ENCODE results near the gene CTNNBIP1.

- TF ChIP-seq CTCF (IDR thresholded peaks at IDR 0.05; ENCODE audit: low read depth, low read length) (no peak), POLR2A (IDR thresholded peaks at IDR 0.05; ENCODE audit: extremely low read depth, insufficient read length) (no peak), MYC (IDR thresholded peaks at IDR 0.05; ENCODE audit: low read depth, low read length) (no peak)
- TF ChIP-seq, protein P1, sequence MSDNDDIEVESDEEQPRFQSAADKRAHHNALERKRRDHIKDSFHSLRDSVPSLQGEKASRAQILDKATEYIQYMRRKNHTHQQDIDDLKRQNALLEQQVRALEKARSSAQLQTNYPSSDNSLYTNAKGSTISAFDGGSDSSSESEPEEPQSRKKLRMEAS (IDR thresholded peaks at IDR 0.05; ENCODE audit: low read depth, low read length): no peak
Measured at GRCh38 chr1:9888886-9889285, 21.2 kb downstream of the CTNNBIP1 start.

Measured in NB4 (cell line).